ENCODE data around the gene MTRF1.

The MTRF1 gene, protein sequence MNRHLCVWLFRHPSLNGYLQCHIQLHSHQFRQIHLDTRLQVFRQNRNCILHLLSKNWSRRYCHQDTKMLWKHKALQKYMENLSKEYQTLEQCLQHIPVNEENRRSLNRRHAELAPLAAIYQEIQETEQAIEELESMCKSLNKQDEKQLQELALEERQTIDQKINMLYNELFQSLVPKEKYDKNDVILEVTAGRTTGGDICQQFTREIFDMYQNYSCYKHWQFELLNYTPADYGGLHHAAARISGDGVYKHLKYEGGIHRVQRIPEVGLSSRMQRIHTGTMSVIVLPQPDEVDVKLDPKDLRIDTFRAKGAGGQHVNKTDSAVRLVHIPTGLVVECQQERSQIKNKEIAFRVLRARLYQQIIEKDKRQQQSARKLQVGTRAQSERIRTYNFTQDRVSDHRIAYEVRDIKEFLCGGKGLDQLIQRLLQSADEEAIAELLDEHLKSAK

DNA sequence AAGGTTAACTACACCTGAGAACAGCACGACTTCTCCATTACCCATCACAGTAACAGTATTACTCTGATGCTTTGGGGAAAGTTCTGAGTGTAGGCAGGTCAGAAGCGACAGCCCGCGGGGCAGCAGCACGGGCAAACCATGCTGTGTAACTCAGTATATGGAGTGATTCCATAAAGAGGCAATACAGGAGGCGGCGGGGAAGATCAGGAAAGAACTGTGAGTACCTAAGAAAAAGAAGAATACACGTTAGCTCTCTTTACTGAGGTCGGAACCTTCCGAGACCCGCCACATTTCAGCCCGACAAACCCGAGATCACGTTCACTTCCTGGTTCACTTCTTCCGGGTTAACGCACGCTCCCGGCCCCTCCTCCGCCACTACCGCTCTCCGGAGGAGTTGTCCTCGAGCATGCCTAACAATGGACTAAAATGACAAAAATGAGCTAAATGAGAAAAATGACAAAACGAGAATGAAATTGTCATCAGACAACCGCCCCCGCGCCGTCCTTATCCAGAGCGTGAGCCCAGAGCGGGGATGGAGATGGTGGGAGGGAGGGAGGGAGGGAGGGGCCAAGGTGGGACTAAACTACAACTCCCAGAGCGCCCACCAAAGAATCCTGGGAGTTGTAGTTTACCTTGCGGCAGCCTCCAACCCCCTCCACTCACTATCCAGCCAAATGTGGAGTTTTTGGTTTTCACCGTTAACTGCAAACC is at the start of gene MTRF1:
Gene MTRF1 (minus strand): TSS at position 316 of the 711 bp plus-strand sequence. CDS start 2,669 bp downstream, outside the sequence.
- peak; percentile 68 for DNase-seq (ENCODE audit: low read depth)

DNA sequence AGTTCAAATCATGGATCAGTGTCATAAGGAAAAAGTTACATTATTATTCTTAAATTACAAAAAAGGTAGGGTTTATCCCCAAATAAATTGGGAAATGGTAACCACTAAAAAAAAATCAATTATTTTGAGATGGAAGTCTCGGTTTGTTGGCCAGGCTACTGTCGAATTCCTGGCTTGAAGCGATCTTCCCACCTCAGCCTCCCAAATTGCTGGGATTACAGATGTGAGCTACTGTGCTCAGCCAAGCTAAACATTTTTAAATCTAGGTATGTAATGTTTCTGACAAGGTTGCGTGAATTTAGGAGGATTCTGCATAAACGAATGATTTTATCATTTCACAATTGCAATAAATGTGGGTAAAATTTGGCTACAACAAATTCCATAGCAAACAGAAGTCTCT is 49.7 kb upstream of the MTRF1 start:
- DNase-seq (ENCODE audit: low read depth), result no peak

DNA sequence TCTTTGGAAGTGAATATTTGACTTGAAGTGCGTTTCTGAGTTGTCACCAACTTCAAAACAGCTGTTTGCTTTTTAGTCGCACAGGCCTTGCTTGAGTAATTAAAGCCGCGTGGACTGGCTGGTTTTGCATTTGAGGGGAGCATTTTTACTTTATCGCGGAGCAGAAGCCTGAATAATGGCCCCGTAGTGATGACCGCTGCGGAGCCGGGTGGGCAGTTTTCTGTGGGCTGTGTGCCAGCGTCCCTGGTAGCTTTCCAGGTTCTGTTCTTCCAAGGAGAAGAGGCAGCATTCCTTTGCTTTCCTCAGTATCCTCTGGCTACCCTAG is 48.8 kb upstream of the MTRF1 start:
- no peak for DNase-seq (ENCODE audit: low read depth)

DNA sequence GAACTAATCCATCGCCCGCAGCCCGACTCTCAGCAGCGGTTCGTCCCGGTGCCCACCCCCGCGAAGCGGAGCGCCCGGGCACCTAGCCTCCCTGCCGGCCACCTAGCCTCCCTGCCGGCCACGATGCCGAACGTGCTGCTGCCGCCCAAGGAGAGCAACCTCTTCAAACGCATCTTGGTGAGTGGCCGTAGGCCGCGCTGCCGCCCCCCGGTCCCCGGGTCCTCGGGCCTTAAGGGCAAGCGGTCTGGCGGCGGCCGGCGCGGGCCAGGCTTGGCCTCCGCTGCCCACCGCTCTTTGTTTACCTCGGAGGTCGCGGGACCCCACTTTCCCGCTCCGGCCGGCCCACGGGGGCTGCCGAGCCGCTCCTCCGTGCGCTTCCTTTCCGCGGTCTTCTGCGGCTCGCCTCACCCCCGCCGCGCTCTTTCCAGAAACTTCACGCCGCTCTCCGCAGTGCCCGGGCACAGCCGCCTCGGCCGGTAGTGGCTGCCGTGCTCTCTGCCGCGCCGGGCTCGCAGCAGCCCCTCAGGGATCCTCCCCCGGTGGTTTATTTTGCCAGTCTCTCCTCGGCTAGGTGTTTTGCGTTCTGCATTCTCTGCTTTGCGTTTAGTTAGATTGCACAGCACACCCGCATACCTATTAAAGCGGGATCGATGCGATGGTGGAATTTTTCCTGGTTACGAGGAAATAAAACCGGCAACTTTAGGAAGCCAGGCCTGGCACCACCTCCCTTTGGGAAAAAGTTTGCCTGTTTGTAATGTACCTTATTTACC is 48.2 kb upstream of the MTRF1 start:
- DNase-seq (ENCODE audit: low read depth), result peak; percentile 34

DNA sequence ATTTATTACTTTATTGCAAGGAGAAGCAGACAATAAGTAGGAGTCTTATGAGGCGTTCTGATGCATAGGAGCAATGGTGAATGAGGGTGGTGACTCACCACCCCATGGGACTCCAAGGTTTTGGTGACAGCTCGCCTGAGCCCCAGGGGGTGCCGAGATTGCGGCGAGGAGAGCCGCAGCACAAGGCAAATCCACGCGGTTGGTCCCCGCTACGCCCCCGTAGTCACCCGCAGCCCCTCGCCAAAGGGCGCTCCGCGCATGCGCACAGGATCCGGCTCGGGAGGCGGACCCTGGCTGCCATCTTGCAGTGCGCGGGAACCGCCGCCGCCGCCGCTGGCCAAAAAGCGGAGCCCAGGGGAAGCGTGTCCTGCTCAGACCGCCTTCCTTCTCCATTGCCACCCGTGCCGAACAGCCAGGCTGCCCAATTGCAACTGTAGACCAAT is 47.6 kb upstream of the MTRF1 start, which contains the start of gene NAA16:
Gene NAA16 (plus strand): TSS at position 305 of the 443 bp plus-strand sequence. CDS start 262 bp downstream, outside the sequence.
- peak; percentile 97 for DNase-seq (ENCODE audit: low read depth)

DNA sequence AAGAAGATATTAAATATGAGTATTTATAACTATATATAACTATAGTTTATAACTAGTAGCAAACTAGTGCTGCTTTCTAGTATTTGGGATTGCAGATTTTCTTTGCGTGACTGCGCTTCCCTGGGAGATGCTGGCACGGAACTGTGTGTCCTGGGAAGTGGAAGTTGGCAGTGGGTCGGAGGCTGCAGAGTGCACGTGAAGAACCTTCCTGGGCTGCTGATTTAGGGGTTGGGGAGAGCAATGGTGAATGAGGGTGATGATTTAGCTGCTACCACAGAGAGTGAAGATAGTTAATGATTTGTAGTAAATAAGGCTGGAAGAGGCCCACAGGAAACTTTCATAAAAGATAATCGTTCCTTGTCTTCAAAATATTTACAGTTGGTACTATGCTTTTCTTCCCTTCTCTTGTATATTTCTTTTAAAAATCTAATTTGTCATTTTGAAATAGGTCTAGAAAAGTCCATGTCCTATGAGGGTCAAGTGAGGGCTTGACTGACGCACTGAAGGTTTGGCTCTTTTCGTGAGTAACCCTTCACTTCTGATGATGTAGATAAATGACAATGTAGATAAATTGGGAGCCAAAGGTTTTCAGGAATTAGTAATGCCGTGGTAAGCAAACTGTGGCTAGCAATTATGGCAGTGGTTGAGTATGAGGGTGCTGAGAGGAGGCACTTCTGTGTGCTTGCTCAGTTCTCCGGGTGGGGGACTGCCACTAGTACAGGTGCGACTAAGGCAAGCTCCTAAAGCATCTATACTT is 44.7 kb upstream of the MTRF1 start:
- DNase-seq (ENCODE audit: low read depth), result no peak

DNA sequence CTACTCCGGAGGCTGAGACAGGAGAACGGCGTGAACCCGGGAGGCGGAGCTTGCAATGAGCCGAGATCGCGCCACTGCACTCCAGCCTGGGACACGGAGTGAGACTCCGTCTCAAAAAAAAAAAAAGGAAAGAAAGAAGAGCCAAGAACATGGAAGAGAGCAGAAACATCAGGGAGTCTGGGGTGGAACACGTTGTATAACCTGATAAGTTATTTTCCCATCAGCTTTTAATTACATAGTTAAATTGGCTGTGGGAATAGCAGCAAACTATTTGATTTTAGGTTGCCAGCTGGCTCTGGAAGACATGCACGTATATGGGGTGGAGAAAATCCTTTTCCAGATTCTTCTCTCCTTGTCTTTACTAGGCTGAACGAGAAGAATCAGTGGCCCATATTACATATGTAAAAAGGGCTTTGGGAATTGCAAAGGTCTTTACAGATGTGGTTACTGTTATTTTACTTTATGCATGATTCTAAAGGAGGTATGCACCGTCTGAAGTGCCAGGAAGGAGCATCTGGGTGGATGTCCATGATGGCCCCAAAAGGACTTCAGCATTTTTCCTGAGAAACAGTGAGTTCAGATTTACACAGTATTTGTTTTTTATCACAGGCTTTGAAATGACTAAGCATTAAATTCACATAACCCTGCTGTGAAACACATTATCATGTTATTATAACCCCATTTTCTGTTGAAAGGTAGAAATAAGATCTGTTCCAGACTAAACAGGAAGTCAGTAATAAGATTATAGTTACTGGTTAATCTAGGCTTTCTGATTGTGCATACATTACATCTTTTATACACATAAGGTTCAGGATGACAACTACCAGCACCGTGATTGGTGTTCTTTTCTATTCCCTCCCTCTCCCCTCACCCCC is 43.1 kb upstream of the MTRF1 start:
- DNase-seq (ENCODE audit: low read depth), result no peak

DNA sequence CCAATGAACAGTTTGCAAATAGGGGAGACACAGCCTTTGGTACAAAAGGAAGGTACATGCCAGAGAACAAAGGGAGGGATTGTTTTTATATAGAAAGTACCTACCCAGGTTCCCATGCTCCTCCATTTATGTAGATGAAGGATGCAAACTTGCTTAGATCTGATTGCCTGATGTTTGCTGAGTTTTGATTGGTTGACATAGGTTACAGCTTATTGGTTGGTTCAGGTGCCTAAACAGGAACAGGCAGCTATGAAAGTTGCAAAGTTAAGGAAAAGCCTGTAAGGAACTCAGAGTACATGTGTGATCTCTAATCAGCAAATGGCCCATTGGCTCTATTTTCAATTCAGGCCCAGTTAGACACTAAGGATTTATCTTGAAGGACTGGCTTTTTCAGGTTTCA is 41.2 kb upstream of the MTRF1 start:
- no peak for DNase-seq (ENCODE audit: low read depth)

DNA sequence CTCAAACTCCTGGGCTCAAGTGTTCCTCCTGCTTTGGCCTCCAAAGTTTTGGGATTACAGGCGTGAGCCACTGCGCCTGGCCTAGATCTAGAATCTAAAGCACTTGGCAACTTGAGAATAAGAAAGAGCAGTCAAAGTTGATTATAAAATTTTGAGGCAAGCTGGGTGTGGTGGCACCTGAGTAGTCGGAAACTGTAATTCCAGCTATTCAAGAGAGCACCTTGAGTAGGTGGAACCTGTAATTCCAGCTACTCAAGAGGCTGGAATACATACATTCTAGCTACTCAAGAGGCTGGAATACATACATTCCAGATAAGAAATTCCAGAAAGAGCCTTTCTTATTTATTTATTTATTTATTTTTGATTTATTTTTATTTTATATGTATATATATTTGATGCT is 39.4 kb upstream of the MTRF1 start:
- no peak for DNase-seq (ENCODE audit: low read depth)

DNA sequence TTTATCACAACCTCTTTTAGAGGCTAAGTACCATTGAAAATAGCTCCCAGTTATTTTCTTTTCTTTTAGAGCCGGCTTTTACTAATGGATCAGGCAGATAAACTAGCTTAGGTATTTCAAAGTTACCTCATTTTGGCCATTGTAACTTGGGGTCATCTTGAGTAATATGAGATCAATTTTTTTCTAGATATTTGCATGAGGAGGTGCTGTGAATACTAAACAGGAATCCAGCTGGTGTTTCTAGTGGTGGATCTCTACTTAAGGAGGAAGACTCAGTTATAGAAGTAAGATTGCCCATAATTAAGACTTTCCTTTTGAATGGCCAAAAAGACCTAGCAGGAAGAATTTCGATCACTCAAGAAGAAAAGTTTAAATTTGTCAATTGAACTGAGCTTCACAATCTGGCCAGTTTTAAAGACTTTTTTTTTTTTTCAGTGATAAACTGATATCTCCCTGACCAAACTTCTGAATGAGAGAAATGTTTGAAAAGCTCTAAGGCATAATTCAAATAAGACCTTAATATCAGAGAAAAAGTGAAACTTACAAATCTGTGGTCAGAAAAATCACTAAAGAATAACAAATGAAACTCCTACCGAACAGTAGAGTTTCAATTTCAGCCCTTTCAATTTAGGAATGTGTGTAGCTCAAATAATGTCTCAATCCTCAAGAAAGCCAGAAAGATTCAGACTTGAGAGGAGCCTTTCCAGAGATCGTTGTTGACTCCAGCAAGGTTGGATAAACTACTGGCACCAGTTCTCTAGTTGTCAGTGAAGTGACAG is 36.1 kb upstream of the MTRF1 start:
- no peak for DNase-seq (ENCODE audit: low read depth)

DNA sequence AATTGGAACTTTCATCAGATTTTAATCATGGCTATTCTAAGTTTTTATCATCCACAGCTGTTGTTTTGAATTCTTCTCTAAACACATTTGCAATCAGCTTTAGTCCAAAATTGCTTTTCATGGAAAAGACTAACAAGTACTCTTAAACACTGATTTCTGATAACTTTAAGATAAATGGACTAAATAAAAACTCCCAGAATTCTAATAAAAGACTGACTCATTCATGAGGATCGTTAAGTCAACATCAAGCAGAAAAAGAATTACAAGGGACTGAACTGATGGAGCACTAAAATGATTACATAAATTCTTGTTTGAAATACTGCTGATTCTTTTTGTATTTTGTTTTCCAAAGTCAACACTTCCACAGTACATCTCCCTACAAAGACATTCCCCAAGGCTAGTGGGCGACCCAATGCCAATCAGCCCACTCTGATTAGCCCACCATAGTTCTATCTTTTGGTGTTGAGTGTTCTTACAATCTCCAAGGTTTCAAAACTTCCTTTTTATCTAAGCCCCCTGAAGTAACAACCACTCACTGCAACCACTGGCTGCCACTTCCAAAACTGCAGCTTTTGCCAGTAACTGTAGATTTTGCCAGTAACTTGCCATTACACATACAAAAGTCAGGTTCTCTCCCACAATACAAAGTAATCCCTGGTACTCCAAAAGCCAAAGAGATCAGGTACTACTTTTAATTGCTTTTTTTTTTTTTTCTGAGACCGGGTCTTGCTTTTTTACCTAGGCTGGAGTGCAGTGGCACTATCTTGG is 33.7 kb upstream of the MTRF1 start:
- DNase-seq (ENCODE audit: low read depth), result no peak

DNA sequence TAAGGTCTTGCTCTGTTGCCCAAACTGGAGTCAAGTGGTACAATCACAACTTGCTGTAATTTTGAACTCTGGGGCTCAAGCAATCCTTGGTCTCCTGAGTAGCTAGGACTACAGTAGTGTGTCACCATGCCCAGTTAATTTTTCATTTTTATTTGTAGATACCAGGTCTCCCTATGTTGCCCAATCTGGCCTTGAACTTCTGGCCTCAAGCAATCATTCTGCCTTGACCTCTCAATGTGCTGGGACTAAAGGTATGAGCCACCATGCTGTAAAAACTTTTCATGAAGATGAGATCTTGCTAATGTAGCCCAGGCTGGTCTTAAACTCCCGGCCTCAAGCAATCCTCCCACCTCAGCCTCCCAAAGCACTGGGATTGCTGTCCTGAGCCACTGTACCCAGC is 32.6 kb upstream of the MTRF1 start:
- DNase-seq (ENCODE audit: low read depth), result no peak

DNA sequence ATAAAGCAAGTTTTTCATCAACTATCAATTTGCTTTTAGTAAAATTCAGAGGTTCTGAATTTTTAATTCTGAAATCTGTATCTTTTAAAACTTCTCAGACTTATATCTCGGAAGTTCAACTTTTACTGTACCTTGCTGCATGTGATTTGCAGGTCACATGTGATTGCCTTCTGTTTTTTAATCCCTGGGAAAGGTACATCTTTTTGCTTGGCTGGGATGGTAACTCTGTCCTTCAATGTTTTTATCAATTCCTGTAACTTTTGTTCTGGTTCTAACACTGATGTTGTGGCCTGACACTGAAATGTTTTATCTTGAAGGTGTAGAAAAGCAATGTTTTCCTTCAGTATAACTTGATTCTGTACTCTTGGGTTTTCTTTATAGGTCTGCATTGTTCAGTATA is 31.5 kb upstream of the MTRF1 start:
- no peak for DNase-seq (ENCODE audit: low read depth)

DNA sequence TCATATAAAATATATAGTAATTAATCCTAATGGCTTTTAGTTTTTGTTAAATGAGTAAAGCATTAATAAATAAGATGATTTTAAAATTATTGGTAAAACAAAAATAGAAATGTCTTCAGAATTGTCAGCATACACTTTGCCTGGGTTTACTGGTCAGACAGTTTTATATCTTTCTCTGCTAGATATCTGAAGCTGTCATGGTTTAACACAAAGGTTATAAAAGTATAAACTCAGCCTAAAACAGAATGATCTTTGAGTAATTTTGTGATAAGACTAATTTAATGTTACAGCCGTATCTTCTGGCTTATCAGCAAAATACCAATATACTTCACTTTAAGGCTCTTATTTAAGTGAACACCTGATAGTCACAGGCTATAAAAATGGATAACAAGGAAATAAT is 29.9 kb upstream of the MTRF1 start:
- DNase-seq (ENCODE audit: low read depth), result no peak

DNA sequence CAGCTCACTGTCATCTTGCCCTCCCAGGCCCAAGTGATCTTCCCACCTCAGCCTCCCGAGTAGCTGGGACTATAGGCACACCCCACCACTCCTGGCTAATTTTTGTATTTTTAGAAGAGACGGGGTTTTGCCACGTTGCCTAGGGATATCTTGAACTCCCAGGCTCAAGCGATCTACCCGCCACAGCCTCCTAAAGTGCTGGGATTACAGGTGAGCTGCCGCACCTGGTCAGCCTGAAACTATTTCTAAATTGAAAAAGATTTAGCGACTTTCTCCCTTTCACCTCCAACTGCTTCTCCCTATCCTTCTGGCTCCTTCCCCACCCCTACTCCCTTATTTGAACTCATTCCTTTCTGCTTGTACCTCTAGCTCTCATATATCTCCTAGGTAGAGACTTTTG is 27.9 kb upstream of the MTRF1 start:
- DNase-seq (ENCODE audit: low read depth), result no peak

DNA sequence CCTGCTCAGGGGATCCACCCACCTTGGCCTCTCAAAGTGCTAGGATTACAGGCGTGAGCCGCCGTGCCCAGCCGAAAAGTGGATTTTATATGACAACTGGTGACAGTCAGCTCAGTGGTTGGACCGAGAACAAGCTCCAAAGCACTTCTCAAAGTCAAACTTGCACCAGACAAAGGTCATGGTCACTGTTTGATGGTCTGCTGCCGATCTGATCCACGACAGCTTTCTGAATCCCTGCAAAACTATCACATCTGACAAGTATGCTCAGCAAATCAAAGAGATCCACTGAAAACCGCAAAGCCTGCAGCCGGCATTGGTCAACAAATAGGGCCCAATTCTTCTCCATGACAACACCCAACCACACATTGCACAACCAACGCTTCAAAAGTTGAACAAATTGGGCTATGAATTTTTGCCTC is 26.1 kb upstream of the MTRF1 start:
- DNase-seq (ENCODE audit: low read depth), result no peak

DNA sequence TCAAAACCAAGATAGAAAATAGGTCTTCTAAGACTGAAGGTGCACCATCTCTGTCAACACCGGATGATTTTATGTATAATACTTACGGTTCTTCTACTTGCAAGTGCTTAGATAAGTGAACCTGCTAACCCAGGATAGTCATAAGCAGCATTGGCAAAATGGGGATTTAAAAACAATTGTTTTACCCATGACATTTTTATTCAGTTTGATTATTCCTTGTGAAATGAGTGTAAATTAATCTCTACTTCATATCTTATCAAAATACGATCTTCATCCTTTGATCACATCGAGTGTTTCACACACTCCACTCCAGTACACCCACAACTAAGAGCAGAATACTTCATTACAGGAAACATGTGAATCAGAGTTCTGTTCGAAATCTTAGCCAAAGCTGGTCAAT is 23.0 kb upstream of the MTRF1 start:
- DNase-seq (ENCODE audit: low read depth), result no peak

DNA sequence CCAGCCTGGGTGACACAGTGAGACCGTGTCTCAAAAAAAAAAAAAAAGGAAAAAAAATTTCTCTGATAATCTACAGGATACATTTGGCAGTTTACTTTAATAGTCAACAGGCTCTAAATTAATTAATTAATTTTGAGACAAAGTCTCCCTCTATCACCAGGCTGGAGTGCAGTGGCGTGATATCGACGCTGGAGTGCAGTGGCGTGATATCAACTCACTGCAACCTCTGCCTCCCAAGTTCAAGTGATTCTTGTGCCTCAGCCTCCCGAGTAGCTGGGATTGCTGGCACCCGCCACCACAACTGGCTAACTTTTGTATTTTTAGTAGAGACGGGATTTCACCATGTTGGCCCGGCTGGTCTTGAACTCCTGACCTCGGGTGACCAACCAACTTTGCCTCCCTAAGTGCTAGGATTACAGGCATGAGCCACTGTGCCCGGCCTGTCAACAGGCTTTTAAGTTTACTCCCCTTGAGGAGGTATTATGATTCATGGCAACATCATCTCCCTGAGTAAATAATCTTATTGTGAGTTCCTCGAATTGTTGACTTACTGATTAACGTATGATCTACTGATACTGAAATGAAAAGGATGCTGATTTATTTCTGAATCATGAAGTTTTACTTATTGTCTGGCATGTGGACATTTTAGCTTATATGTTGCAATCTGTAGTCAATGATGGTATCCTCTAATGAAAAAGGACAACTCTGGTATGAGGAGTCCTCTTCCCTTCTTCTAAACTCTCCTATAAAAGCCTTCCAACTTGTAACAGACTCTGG is 21.3 kb upstream of the MTRF1 start:
- DNase-seq (ENCODE audit: low read depth), result no peak

All from stimulated activated CD8-positive, alpha-beta memory T cell treated with anti-CD3 and anti-CD28 coated beads, Interleukin-12 subunit alpha, Interleukin-12 subunit beta, amount 100 ng/mL, for 4 hours (primary cell).